Measurements from ENCODE around the gene CD55.

The CD55 gene, protein sequence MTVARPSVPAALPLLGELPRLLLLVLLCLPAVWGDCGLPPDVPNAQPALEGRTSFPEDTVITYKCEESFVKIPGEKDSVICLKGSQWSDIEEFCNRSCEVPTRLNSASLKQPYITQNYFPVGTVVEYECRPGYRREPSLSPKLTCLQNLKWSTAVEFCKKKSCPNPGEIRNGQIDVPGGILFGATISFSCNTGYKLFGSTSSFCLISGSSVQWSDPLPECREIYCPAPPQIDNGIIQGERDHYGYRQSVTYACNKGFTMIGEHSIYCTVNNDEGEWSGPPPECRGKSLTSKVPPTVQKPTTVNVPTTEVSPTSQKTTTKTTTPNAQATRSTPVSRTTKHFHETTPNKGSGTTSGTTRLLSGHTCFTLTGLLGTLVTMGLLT

DNA sequence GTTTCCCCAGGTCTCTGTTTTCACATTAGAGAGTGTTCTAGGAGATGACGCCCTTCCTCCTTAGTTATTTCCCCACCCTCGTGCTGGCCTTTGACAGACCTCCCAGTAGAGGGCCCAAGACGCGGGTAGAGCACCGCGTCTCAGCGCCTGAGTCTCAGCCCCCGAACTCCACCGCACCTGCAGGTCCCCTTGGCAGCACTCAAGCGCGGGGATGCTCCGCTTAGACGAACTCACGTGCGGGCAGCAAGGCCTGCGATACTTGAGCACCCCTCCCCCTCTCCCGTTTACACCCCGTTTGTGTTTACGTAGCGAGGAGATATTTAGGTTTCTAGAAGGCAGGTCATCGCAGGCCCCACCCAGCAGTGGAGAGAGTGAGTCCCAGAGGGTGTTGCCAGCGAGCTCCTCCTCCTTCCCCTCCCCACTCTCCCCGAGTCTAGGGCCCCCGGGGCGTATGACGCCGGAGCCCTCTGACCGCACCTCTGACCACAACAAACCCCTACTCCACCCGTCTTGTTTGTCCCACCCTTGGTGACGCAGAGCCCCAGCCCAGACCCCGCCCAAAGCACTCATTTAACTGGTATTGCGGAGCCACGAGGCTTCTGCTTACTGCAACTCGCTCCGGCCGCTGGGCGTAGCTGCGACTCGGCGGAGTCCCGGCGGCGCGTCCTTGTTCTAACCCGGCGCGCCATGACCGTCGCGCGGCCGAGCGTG lies at the start of gene CD55:
Gene CD55, plus strand, starts transcription at position 600 of the 711 bp plus-strand sequence. Its CDS starts 88 bp downstream, at position 688.
- peak; percentile 93 for DNase-seq

DNA sequence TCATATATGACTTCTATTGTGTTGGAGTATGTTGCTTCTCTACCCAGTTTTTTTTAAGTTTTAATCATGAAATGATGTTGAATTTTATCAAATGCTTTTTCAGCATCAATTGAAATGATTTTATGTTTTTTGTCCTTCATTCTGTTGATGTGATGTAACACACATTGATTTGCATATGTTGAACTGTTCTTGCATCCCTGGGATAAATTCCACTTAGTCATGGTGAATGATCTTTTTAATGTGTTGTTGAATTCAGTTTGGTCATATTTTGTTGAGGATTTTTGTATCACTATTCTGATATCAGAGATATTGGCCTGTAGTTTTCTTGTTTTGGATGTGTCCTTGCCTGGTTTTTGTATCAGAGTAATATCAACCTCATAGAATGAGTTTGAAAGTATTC lies 46.6 kb upstream of the CD55 start:
- DNase-seq = no peak

- DNase-seq = no peak
These were observed 45.0 kb upstream of the CD55 start for GRCh38 chr1:207276465-207276864.

DNA sequence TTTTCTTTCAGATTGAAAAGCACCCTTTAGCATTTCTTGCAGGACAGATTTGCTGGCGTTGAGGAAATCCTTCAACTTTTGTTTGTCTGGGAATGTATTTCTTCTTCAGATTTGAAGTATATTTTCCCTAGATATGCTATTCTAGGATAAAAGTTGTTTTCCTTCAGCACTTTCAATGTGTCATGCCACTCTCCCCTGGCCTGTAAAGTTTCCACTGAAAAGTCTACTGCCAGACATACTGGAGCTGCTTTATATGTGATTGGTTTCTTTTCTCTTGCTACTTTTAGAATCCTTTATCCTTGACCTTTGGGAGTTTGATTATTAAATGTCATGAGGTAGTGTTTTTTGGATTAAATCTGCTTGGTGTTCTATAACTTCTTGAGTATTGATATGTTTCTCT lies 44.2 kb upstream of the CD55 start:
- DNase-seq = no peak

- DNase-seq = no peak
These were observed 41.8 kb upstream of the CD55 start for GRCh38 chr1:207279652-207280051.

DNA sequence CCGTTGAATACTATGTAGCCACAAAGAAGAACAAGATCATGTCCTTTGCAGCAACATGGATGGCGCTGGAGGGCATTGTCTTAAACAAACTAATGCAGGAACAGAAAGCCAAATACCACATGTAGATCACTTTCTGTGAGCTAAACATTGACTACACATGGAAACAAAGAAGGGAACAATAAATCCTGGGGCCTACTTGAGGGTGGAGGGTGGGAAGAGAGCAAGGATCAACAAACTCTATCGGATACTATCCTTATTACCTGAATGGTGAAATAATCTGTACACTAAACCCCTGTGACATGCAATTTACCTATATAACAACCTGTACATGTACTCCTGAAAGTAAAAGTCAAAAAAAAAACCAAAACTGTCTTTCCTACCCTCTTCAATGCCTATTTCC lies 40.8 kb upstream of the CD55 start:
- DNase-seq = no peak

DNA sequence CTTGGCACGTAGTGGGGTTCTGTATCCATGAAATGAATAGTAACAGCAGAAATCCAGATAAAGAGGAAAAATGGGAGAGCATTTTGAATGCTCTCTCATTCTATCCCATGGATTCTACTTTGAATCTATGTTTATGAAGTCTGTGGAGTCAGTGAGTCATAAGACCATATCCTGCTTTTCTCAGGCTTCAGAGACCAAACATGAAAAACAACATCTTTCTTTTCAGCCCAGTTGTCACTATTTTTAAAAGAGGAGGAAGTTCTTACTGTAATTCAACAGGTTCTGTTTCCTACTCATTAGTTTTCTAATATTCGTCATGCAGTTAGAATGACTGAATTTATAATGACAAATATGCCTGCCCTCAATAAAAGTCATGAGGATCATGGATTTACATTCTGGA lies 39.4 kb upstream of the CD55 start:
- DNase-seq = no peak

DNA sequence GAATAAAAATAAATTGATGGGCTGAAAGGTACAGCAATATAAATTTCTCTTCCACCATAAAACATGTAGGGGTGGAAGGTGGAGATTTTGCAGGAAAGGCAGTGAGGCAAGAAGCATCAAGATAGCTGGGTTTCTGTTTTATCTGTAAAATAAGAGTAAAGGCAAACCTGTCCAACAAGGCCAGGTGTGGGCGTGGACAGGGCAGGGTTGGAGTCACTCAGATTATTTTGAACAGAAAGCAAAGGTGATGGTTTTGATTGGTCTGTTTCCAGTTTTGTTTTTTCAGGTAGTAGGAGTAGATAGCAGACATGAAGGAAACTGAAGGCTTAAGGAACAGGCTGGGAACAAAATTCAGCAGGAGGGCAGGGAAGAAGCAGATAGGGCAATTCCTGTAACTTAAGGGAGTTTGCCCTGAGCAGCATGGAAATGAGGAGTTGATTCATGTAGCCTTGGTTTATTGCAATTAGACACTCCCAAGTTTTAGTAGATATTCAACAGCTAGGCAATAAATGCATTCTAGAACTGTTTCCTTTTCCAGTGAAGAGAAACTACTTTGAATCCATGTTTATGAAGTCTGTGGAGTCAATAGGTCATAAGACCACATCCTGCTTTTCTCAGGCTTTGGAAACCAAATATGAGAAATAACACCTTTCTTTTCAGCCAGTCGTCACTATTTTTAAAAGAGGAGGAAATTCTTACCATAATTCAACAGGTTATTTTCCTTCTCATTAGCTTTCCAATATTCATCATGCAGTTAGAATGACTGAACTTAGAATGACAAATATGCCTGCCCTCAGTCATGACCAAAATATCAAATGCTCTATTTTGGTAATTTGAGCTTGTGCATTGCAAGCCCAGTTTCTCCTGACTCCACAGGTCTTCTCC lies 38.7 kb upstream of the CD55 start:
- DNase-seq = no peak

DNA sequence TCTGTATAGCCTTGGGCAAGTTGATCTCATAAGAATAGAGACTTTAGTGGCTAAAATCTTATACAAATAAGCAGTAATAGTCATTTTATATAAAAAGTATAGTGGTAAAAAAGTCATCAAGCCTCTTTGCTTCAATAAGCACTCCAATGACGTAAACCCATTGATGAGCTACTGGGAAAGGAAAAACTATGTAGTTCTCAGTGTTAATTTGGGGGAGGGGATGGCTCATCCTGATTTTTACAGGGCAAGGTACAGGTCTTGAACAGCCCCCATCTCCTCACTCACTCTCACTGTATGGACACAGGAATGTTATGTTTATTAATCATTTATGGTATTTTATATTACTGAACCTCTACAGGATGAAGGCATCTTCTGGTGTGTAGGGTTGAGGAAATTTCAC lies 38.1 kb upstream of the CD55 start:
- no peak for DNase-seq

DNA sequence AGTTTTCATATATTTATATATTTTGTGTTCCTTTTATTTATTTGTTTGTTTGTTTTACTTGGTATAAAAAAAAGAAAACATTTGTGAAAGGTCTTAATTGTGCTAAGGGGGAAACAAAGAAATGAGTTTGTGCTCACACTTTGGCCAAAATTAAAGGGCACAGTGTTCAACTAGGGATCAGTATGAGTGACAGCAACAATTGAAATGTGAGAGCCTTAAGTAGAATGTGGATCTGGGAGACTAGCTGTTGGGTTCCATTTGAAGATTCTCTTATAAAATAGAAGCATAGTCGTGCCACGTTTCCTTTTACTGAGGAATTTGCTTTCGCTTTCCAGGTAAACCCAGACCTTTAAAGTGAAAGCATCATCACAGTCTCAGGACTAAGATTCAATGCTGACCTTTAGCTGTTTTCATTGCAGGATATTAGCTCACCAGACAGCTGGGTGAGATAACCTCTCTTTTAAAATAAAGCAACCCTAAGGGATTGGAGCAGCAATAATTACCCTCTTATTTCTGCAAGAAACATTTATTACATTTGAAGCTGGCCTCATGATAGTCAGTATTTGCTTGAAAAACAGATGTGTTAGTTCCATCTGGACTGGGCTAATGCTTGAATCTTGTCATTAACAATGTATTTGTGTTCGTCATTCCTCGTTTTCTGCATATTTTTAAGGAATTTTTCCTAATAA lies 37.1 kb upstream of the CD55 start:
- no peak for DNase-seq

GRCh38 chr1:207286786-207287468 lies 34.6 kb upstream of the CD55 start:
- no peak for DNase-seq

DNA sequence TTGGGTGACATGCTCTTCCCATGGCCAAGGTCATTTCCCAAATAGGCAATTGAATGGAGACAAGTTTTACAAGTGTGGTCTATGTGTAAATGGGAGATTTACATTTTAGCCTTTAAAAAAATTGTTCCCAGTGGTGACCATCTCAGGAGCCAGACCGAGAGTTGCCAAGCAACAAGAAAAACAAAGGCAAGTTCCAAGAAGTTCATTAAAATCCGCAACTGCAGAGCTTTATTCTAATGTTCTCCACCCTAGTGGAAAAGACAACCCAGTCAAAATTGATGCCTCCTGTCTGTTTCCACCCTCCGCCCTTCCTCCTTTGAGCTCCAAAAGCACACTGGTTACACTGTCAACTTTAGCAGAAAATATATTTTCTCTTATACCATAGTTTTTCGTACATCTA lies 33.2 kb upstream of the CD55 start:
- peak; percentile 46 for DNase-seq

GRCh38 chr1:207289756-207290155 lies 31.7 kb upstream of the CD55 start:
- DNase-seq = no peak

GRCh38 chr1:207291723-207292122 lies 29.8 kb upstream of the CD55 start:
- DNase-seq = no peak

DNA sequence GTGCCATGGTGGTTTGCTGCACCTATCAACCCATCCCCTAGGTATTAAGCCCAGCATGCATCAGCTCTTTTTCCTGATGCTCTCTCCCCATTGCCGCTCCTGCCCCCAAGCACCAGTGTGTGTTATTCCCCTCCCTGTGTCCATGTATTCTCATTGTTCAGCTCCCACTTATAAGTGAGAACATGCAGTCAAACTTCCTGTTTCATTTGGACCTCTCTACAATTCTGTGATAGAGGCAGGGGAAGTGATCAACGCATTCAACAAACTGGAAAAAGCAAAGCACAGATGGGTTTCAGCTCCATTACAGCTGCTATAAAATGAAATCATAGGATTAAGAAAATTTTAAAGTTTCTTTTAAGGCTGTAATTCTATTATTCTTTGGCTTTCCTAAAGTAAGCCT lies 23.3 kb upstream of the CD55 start:
- DNase-seq = no peak

DNA sequence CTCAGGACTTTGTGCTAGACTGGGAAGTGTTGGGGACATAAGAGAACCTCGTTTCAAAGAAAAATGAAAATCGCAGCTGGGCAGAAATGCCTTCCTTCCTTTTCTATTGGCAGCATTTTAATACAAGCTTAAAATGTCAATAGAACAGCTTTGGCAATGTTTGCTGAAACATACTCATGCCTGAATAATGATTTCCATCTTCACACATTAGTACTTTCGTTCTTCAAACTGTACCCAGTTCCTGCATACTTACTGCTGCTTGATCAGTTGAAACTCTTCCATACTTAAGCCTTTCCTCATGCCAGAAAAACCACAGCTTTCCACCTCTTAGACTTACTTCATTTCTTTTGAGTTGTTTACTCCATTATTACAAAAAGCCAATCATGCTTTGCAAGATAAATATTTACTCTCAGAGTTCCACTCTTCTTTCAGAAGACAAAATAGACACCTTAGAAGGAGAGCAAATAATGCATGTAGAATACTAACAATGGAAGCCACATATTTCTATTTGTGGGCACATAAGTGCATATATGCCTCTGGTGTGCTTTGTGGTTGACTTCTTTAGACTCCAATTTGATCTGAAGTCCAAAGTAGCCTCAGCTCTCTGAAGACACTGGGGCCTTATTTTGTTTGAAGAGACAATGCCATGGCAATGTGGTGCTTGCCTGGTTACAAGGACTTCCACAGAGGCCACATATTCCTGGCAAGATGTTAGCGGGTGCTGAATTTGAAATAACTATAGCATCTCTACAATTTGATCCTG lies 22.7 kb upstream of the CD55 start:
- DNase-seq = no peak

- no peak for DNase-seq
These were observed 20.5 kb upstream of the CD55 start for GRCh38 chr1:207300970-207301369.

GRCh38 chr1:207302618-207303393 lies 18.7 kb upstream of the CD55 start:
- no peak for DNase-seq

DNA sequence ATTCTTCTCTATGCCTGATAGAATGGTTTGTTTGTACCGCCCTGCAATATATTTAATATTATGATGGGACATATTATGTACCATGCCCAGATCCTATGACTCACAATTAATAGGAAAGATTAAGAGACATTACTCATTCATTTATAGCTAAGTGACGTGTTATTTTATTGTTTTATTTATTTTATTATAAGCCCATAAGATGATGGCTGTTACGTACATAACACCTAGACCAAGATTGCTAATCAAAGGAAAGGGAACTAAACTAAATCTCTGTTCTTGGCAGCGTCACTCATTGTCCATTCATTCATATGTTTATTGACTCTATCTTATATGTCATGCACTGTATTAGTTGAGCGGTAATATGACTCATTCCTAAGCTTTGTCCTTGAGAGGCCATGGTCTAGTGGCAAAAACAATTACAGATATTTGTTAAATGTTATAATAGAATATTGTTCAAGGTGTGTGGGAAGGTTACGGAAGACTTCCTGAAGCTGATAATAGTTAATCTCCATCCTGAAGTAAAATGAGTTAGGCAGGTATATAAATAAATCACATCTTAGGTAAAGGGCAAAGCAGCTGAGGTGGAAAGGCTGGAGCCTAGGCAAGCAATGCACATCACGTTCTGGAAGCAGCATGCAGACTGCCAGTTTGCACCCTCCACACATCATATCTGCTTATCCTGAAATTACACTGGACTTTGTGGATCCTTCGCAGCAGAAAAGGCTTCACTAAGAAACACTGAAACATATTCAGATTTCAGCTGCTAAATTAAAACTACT lies 16.6 kb upstream of the CD55 start:
- DNase-seq = no peak

DNA sequence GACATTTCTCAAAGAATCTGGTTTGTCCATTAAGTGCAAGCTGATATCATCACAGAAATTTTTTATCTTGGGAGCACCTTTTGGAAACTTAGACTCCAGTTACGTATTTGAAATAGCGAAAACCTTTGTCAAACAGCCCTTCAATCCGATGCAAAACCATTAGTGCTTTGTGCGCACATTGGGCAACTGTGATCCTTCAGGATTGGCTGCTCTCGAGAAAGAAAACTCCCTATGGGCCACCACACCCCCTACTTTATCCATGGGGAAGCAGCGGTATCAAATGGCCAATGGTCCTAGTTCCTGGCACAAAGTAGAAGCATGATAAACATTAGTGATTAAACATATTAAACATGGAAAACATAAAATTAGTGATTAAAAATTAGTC lies 16.0 kb upstream of the CD55 start:
- no peak for DNase-seq

Measured in left hindlimb (tissue), 1 donor.